Heart right ventricle (tissue), 16 donors: ENCODE results near the gene ADCK2. TPM values are rescaled to one million over a fixed set of nuclear protein-coding genes. Genes with fewer than 3 reads are reported as not detected.

Experiments
- ATAC-seq, 8 donors: fragments of 200-7000 bp; cut with Tn5 transposase; one replicate each; pipeline ENCODE4 v1.9.1; 2020; ENCODE audit warnings: mild to moderate bottlenecking in 8 of 8, moderate library complexity in 8 of 8, moderate number of reproducible peaks in 1 of 8
- DNase-seq, 2 donors: peaks; one replicate each; pipeline ENCODE4 v3.0.0-alpha.2; 2020
- H3K27ac ChIP-seq, 10 donors: fragments of 200-600 bp; sonication (generic) in 2 of 10; one replicate each; pipeline versions ENCODE4 v1.5.0 to v1.8.0; 2020 to 2022; ENCODE audit warnings: mild to moderate bottlenecking in 3 of 10
- H3K27me3 ChIP-seq, 7 donors: fragments of 200-600 bp; one replicate each; pipeline ENCODE4 v1.8.0; 2021 to 2022; ENCODE audit warnings: mild to moderate bottlenecking in 2 of 7
- H3K36me3 ChIP-seq, 9 donors: fragments of 200-600 bp; sonication (generic) in 1 of 9; one replicate each; pipeline versions ENCODE4 v1.5.0 to v1.8.0; 2020 to 2022; ENCODE audit warnings: mild to moderate bottlenecking in 2 of 9
- H3K4me1 ChIP-seq, 9 donors: fragments of 200-600 bp; sonication (generic) in 1 of 9; one replicate each; pipeline versions ENCODE4 v1.5.0 to v1.8.0; 2020 to 2022; ENCODE audit warnings: mild to moderate bottlenecking in 4 of 9
- H3K4me3 ChIP-seq, 10 donors: fragments of 200-600 bp; sonication (generic) in 2 of 10; one replicate each; pipeline versions ENCODE4 v1.5.0 to v1.8.0; 2020 to 2022; ENCODE audit warnings: mild to moderate bottlenecking in 7 of 10, moderate library complexity in 2 of 10
- H3K9me3 ChIP-seq, 11 donors: fragments of 200-600 bp in 10 of 11; sonication (generic) in 2 of 11; one replicate each; pipeline versions ENCODE4 v1.5.0 to v1.8.0; 2013 to 2022; ENCODE audit warnings: mild to moderate bottlenecking in 2 of 11, control low read depth in 1 of 11, moderate library complexity in 1 of 11
- CTCF ChIP-seq, 9 donors: fragments of 200-600 bp; sonication (generic) in 2 of 9; IDR thresholded peaks; one replicate each; pipeline versions ENCODE4 v1.5.0 to v1.8.0; 2021 to 2022; ENCODE audit warnings: antibody characterized with exemption in 9 of 9, mild to moderate bottlenecking in 5 of 9, moderate library complexity in 1 of 9
- WGBS, 2 donors: extraction: QIAGEN DNeasy Blood & Tissue Kit; methylation state at CpG; one replicate each; pipeline ENCODE4 v1.1.7; 2013; ENCODE audit warnings: inconsistent platforms in 1 of 2; 5-methylcytosine and 5-hydroxymethylcytosine counted together
- intact Hi-C, 10 donors: fragments of 100-400 bp; cut with DNase I; formaldehyde crosslinking; loops; one replicate each; pipeline versions ENCODE4 v1.11.1 to v1.14.2; 2022
- polyA plus RNA-seq, 2 donors: library from polyadenylated mRNA; stranded (reverse); fragments of 200-250 nt; gene quantifications; one replicate each; pipeline ENCODE4 v1.2.3, GENCODE V29; 2013
- total RNA-seq, 10 donors: library from RNA; stranded (reverse); fragmentation: NEBNext Ultra II Directional in 3 of 10; extraction: Animal tissue kit (Norgen Biotek cat#: 25700) in 3 of 10; gene quantifications; one replicate each; pipeline versions ENCODE4 v1.2.1 to v1.2.4, GENCODE V29; 2021 to 2023
- donor health status: Arrhythmogenic right ventricular cardiomyopathy.
- donor health status: ischemic (EF 13 %, LVEDD 7.1; RV severe dilation, severe dysfunction).
- donor health status: healthy with polysubstance abuse.
- donor health status: DM: no; HTN: yes; CAD: no.
- donor health status: DM: no; HTN: no; CAD: no.
- donor health status: ischemic (EF 25% LVEDD 6.9; RV normal size, moderate dysfunction).
- donor health status: ischemic (EF 25% LVEDD 5.7; RV mildly dilated, moderate dysfunction).
- donor health status: healthy.
- donor health status: DM: yes; HTN: yes; CAD: no.
- donor health status: Ischemic cardiomyopathy.
- donor health status: ischemic (EF 35%, LVEDD 5.7; RV mildly dilated, moderate dysfunction).
- donor health status: nonischemic (EF 11% LVEDD 7.7; RV severe dilation, severe dysfunction).
- donor health status: DM: yes; HTN: yes; CAD: no.
- donor health status: PGD.
- donor health status: ischemic (EF 29% LVEDD 5.4; RV normal size, mild dysfunction).
- donor health status: nonischemic (EF 23%, LVEDD 6.1; RV moderate dilation, normal function).

ADCK2 gene
- total and polyA plus RNA-seq, 12 donors = 5.6 to 11.4 (median 8.2) TPM

DNA sequence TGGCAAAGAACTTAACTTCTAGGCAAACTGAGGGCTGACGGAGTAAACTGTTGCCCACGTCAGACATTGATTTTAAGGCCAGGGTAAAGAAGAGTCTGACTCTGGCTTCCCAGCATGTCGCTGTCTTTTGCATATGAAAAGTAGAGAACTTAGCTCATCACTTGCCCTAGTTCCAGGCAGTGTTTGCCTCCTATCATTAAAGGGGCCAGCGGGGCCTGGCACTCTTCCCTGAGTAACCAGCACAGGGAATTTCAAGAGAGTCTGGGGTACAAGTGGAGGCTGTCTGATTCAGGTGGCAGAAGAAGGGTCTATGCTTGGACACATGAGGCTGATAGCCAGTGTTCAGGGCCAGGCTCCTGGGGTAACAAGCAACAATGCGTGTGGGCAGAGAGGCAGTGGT is 36.9 kb upstream of the ADCK2 start:
- no peak for TF ChIP-seq CTCF (IDR thresholded peaks at IDR 0.05)
- no peak overlapping the region for H3K4me3 ChIP-seq
- peaks cover 16 to 89% (median 72%) of the 10 kb centered on the region in 9 donors for H3K4me1 ChIP-seq
- ATAC-seq = no peak
- peaks cover 0 to 30% (median 5%) of the 10 kb centered on the region in 7 donors for H3K27me3 ChIP-seq
- H3K9me3 ChIP-seq = no peaks in the 10 kb centered on the region
- peak overlapping the region in 9 of 10 donors; percentile 11 to 98 (median 64) for H3K27ac ChIP-seq
- intact Hi-C loops = loop anchor here in 4 of 10 donors (5.0 kb wide), 2 partner anchors 39 to 94 kb away; no protein-coding TSS in a partner anchor
- 50 to 70% methylated on average over 5 of the region's 5 CpGs for WGBS, 2 donors
- H3K36me3 ChIP-seq = no peaks in the 10 kb centered on the region
- no peak for DNase-seq

- no peaks in the 10 kb centered on the region for H3K36me3 ChIP-seq
- DNase-seq (no peak), ATAC-seq (no peak)
- H3K4me1 ChIP-seq = peaks cover 11 to 88% (median 58%) of the 10 kb centered on the region in 9 donors
- intact Hi-C loops = loop anchor here in 4 of 10 donors (5.0 kb wide), 2 partner anchors 40 to 95 kb away; no protein-coding TSS in a partner anchor
- 56 to 59% methylated on average over 3 of the region's 3 CpGs for WGBS, 2 donors
- H3K27ac ChIP-seq = peak overlapping the region in 9 of 10 donors; percentile 31 to 98 (median 92)
- H3K27me3 ChIP-seq = peaks cover 0 to 46% (median 7%) of the 10 kb centered on the region in 7 donors
- H3K9me3 ChIP-seq = no peaks in the 10 kb centered on the region
- peak overlapping the region in 2 of 10 donors; percentile 76 to 77 for H3K4me3 ChIP-seq
- no peak for TF ChIP-seq CTCF (IDR thresholded peaks at IDR 0.05)
Measured at GRCh38 chr7:140637400-140637799, 35.3 kb upstream of the ADCK2 start.

- Histone ChIP-seq H3K9me3 (no peaks in the 10 kb centered on the region), H3K27me3 (peaks cover 0 to 54% (median 7%) of the 10 kb centered on the region in 7 donors), H3K4me3 (peak overlapping the region; percentile 6 to 82 (median 70)), H3K27ac (peak overlapping the region in 9 of 10 donors; percentile 83 to 98 (median 92)), H3K36me3 (no peaks in the 10 kb centered on the region), H3K4me1 (peaks cover 11 to 79% (median 55%) of the 10 kb centered on the region in 9 donors)
- 63% methylated on average over 6 of the region's 6 CpGs for WGBS, 2 donors
- DNase-seq = no peak
- ATAC-seq = peak in 1 of 8 donors; percentile 14
- TF ChIP-seq CTCF (IDR thresholded peaks at IDR 0.05) = peak in 1 of 9 donors; percentile 9
- intact Hi-C loops = loop anchor here in 4 of 10 donors (5.0 kb wide), 2 partner anchors 41 to 96 kb away; no protein-coding TSS in a partner anchor
Measured at GRCh38 chr7:140638173-140638791, 34.5 kb upstream of the ADCK2 start.

GRCh38 chr7:140639366-140640053 is 33.2 kb upstream of the ADCK2 start:
- peak; percentile 40 to 67 (median 52) for ATAC-seq
- peaks cover 0 to 60% (median 7%) of the 10 kb centered on the region in 7 donors for H3K27me3 ChIP-seq
- H3K27ac ChIP-seq = peak overlapping the region; percentile 83 to 98 (median 93)
- peak overlapping the region; percentile 62 to 82 (median 70) for H3K4me3 ChIP-seq
- WGBS, 2 donors = 24 to 37% methylated on average over 15 of the region's 15 CpGs
- H3K36me3 ChIP-seq = no peaks in the 10 kb centered on the region
- DNase-seq = peak; percentile 38 to 76
- peaks cover 11 to 69% (median 46%) of the 10 kb centered on the region in 9 donors for H3K4me1 ChIP-seq
- no peaks in the 10 kb centered on the region for H3K9me3 ChIP-seq
- TF ChIP-seq CTCF (IDR thresholded peaks at IDR 0.05) = no peak
- intact Hi-C loops = loop anchor here in 7 of 10 donors (5.0 to 10.0 kb wide), 4 partner anchors 32 to 97 kb away; no protein-coding TSS in a partner anchor
